A549 (cell line): ENCODE results near the gene SUGCT. TPM values are rescaled to one million over a fixed set of nuclear protein-coding genes. Genes with fewer than 3 reads are reported as not detected.
"Not testable (repeated sequence)": the region's sequence is repeated elsewhere in the genome, so short reads cannot be mapped to it uniquely, and the experiment has no call there.

Experiments used
- ATAC-seq, 2 experiments: fragments of 200-7000 bp in 1 of 2; fragments of >200 bp in 1 of 2; cut with Nextera tagmentation in 1 of 2; cut with Tn5 transposase in 1 of 2; 3 replicates each; pipeline versions ENCODE4 v1.8.0 to v1.9.1; 2018 to 2020; ENCODE audit warnings: mild to moderate bottlenecking in 1 of 2, moderate library complexity in 1 of 2
- CTCF ChIA-PET: fragments of 300-600 bp; sonication (Branson Sonifier 250); formaldehyde crosslinking; extraction: SDS; loops from one replicate; lab custom pipeline; 2021; ENCODE audit warnings: antibody characterized with exemption, inconsistent platforms; lab: Yijun Ruan, JAX
- POLR2A ChIA-PET: fragments of 350-600 bp; formaldehyde crosslinking; extraction: SDS; loops from one replicate; lab custom pipeline; 2021; ENCODE audit warnings: antibody characterized with exemption, inconsistent platforms; lab: Yijun Ruan, JAX
- DNase-seq, 2 experiments: peaks; one replicate each; pipeline versions ENCODE4 v3.0.0 to v3.0.0-alpha.2; 2011 to 2016; ENCODE audit warnings: low read depth in 1 of 2, low spot score in 1 of 2
- FAIRE-seq: peaks from 2 replicates; lab custom pipeline; 2011; peaks lifted over from hg19 to GRCh38; lab: Jason Lieb, UNC
- H3K27ac ChIP-seq, 2 experiments: fragments of >200 bp; sonication (Bioruptor Twin); formaldehyde crosslinking; 3 replicates each; pipeline ENCODE4 v1.5.1; 2016 to 2017
- H3K4me1 ChIP-seq: fragments of >200 bp; sonication (Bioruptor Twin); formaldehyde crosslinking; 3 replicates; pipeline ENCODE4 v1.6.1; 2016
- H3K4me2 ChIP-seq: fragments of >200 bp; sonication (Bioruptor Twin); formaldehyde crosslinking; 3 replicates; pipeline ENCODE4 v1.6.1; 2016
- H3K4me3 ChIP-seq: fragments of >200 bp; sonication (Bioruptor Twin); formaldehyde crosslinking; 3 replicates; pipeline ENCODE4 v1.5.1; 2016
- H3K9me3 ChIP-seq: fragments of >200 bp; sonication (Bioruptor Twin); formaldehyde crosslinking; 3 replicates; pipeline ENCODE4 v1.6.1; 2016
- BHLHE40 ChIP-seq: IDR thresholded peaks from 2 replicates; pipeline ENCODE4 v1.6.1; 2012; ENCODE audit warnings: low read depth, low read length, inconsistent platforms
- CHD4 ChIP-seq: fragments of 200-600 bp; sonication (generic); IDR thresholded peaks from 2 replicates; pipeline ENCODE4 v1.6.1; 2016; ENCODE audit warnings: antibody characterized with exemption, mild to moderate bottlenecking, borderline replicate concordance
- E2F6 ChIP-seq: IDR thresholded peaks from 2 replicates; pipeline ENCODE4 v1.6.1; 2012; ENCODE audit warnings: low read depth, borderline replicate concordance
- EHMT2 ChIP-seq: fragments of 200-600 bp; sonication (generic); IDR thresholded peaks from 2 replicates; pipeline ENCODE4 v1.6.1; 2016; ENCODE audit warnings: antibody characterized with exemption, low read depth, mild to moderate bottlenecking, moderate library complexity
- ESRRA ChIP-seq: fragments of 150-350 bp; IDR thresholded peaks from 2 replicates; pipeline ENCODE4 v1.6.1; 2014; ENCODE audit warnings: mild to moderate bottlenecking, low read length, borderline replicate concordance
- FOSB ChIP-seq: fragments of 250-450 bp; sonication (Bioruptor Pico); IDR thresholded peaks from 2 replicates; pipeline ENCODE4 v1.5.0; 2020; ENCODE audit warnings: mild to moderate bottlenecking, moderate library complexity
- FOXS1 ChIP-seq: fragments of 250-450 bp; sonication (Bioruptor Pico); IDR thresholded peaks from 2 replicates; pipeline ENCODE4 v1.5.0; 2020; ENCODE audit warnings: mild to moderate bottlenecking, moderate library complexity
- HOXA7 ChIP-seq: fragments of 250-450 bp; sonication (Bioruptor Pico); IDR thresholded peaks from 2 replicates; pipeline ENCODE4 v1.5.0; 2020; ENCODE audit warnings: mild to moderate bottlenecking, moderate library complexity
- KDM1A ChIP-seq: fragments of 200-600 bp; sonication (generic); IDR thresholded peaks from 2 replicates; pipeline ENCODE4 v1.6.1; 2016; ENCODE audit warnings: low read depth, mild to moderate bottlenecking
- MAFK ChIP-seq: fragments of 450-650 bp; IDR thresholded peaks from 2 replicates; pipeline ENCODE4 v1.6.1; 2014; ENCODE audit not compliant: partially characterized antibody
- MAZ ChIP-seq: fragments of 150-350 bp; IDR thresholded peaks from 2 replicates; pipeline ENCODE4 v1.6.1; 2014; ENCODE audit warnings: antibody characterized with exemption, low read depth, low read length, borderline replicate concordance
- NFE2L2 ChIP-seq: fragments of 150-350 bp; conservative IDR thresholded peaks from 2 replicates; pipeline ENCODE4 v1.6.1; 2014; ENCODE audit warnings: low read length
- PHF8 ChIP-seq: fragments of 200-600 bp; sonication (generic); IDR thresholded peaks from 2 replicates; pipeline ENCODE4 v1.6.1; 2016; ENCODE audit warnings: low read depth, mild to moderate bottlenecking, antibody characterized with exemption, moderate library complexity, borderline replicate concordance
- RAD21 ChIP-seq, 2 experiments: fragments of >200 bp in 1 of 2; sonication (Bioruptor Twin) in 1 of 2; formaldehyde crosslinking in 1 of 2; IDR thresholded peaks in 1 of 2; conservative IDR thresholded peaks in 1 of 2; 2 replicates in 1 of 2; 3 replicates in 1 of 2; pipeline ENCODE4 v1.6.1; 2012 to 2018; ENCODE audit warnings: inconsistent platforms in 1 of 2
- RCOR1 ChIP-seq: fragments of 150-350 bp; IDR thresholded peaks from 2 replicates; pipeline ENCODE4 v1.6.1; 2014; ENCODE audit warnings: antibody characterized with exemption, low read length, low read depth
- TFCP2L1 ChIP-seq: fragments of 250-450 bp; sonication (Bioruptor Pico); IDR thresholded peaks from 2 replicates; pipeline ENCODE4 v1.5.0; 2021; ENCODE audit warnings: mild to moderate bottlenecking
- TP53 ChIP-seq: fragments of 250-450 bp; sonication (Bioruptor Pico); IDR thresholded peaks from 2 replicates; pipeline ENCODE4 v1.5.0; 2021; ENCODE audit warnings: mild to moderate bottlenecking, moderate library complexity
- ZC3H11A ChIP-seq: fragments of 450-650 bp; IDR thresholded peaks from 2 replicates; pipeline ENCODE4 v1.6.1; 2014; ENCODE audit warnings: antibody characterized with exemption, mild to moderate bottlenecking
- ZNF302 ChIP-seq: fragments of 250-450 bp; sonication (Bioruptor Pico); IDR thresholded peaks from 2 replicates; pipeline ENCODE4 v1.9.0; 2021; ENCODE audit warnings: inconsistent platforms, mild to moderate bottlenecking, moderate library complexity
- WGBS: methylation state at CpG from one replicate; pipeline ENCODE4 v1.1.6; 2017; ENCODE audit errors: missing lambda C conversion rate; 5-methylcytosine and 5-hydroxymethylcytosine counted together
- polyA plus RNA-seq, 4 experiments: library from polyadenylated mRNA; depleted of rRNA in 3 of 4; stranded (reverse); fragments of >200 nt; fragmentation: RNase III in 1 of 4; extraction: RNeasy Plus Mini Kit Qiagen cat#74134 plus additional on column Dnase treatment in 1 of 4; gene quantifications; 2 replicates in 3 of 4; 3 replicates in 1 of 4; pipeline ENCODE4 v1.2.3, GENCODE V29; 2011 to 2017
- TF ChIP-seq, protein P1 (sequence below): fragments of >200 bp; sonication (Bioruptor Twin); formaldehyde crosslinking; IDR thresholded peaks from 2 replicates; pipeline ENCODE4 v1.6.1; 2016

The SUGCT gene
- polyA plus RNA-seq, 2 of the 4 experiments (the other 2 are of a cell fraction), result 1.4 to 1.6 TPM

GRCh38 chr7:40167291-40167690 is 32.5 kb downstream of the SUGCT start:
- ChIA-PET POLR2A (no interaction called here), CTCF (interaction anchor here (1.8 kb wide), 1 partner anchor 33 kb away, joined by 4 read pairs; the partner anchor contains the start of genes MPLKIP and SUGCT)
- Histone ChIP-seq H3K9me3 (no peaks in the 10 kb centered on the region), H3K4me2 (no peak overlapping the region), H3K4me1 (no peaks in the 10 kb centered on the region), H3K4me3 (no peak overlapping the region), H3K27ac (no peak overlapping the region)
- FAIRE-seq (no peak), DNase-seq (no peak), ATAC-seq (no peak)
- TF ChIP-seq ESRRA (no peak), ZC3H11A (no peak), MAFK (no peak), E2F6 (no peak), FOSB (CRISPR knock-in tag) (no peak), KDM1A (no peak), FOXS1 (CRISPR knock-in tag) (no peak), TFCP2L1 (no peak), TP53 (no peak), ZNF302 (no peak), CHD4 (no peak), NFE2L2 (no peak), HOXA7 (CRISPR knock-in tag) (no peak), PHF8 (no peak), BHLHE40 (no peak), MAZ (no peak), RCOR1 (no peak), RAD21 (conservative IDR thresholded peaks at IDR 0.05 in 1 of 2, IDR thresholded peaks at IDR 0.05 in 1 of 2) (no peak), EHMT2 (no peak)
- TF ChIP-seq, protein P1, sequence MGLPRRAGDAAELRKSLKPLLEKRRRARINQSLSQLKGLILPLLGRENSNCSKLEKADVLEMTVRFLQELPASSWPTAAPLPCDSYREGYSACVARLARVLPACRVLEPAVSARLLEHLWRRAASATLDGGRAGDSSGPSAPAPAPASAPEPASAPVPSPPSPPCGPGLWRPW, result no peak
- 62% methylated on average over 3 of the region's 3 CpGs for whole genome bisulfite sequencing

DNA sequence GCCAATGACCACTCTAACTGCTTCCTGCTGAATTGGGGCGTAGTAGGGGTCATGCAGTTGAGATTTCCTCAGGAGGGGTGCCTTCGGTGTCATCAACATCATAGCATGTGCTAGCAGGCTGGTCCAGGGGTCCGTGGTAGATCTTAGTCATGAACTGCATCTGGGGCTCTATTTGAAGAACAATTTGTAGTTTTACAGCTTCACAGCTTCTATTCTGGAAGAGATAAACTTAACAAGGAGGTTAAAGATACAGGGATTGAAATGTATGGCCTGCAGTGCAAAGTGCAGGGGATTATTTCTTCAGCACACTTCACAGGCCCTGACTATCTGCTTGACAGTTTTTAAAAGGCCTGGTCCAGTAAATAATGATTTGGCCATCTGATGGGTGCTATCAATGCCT is 33.5 kb downstream of the SUGCT start:
- CTCF ChIA-PET, FAIRE-seq, ATAC-seq, POLR2A ChIA-PET, H3K4me2 ChIP-seq, H3K27ac ChIP-seq, H3K4me1 ChIP-seq, DNase-seq, H3K4me3 ChIP-seq, H3K9me3 ChIP-seq: not testable (repeated sequence)
- WGBS, result 38% methylated on average over 3 of the region's 3 CpGs

GRCh38 chr7:40173121-40173520 is 38.3 kb downstream of the SUGCT start:
- H3K27ac ChIP-seq, H3K4me3 ChIP-seq, H3K4me1 ChIP-seq, POLR2A ChIA-PET, FAIRE-seq, H3K4me2 ChIP-seq, DNase-seq, H3K9me3 ChIP-seq, ATAC-seq: not testable (repeated sequence)
- CTCF ChIA-PET, result interaction anchor here (1.9 kb wide), 1 partner anchor 36 kb away, joined by 4 read pairs; no protein-coding TSS in a partner anchor
- 52% methylated on average over 13 of the region's 13 CpGs for WGBS

GRCh38 chr7:40175256-40175655 is 40.5 kb downstream of the SUGCT start:
- CTCF ChIA-PET, H3K27ac ChIP-seq, FAIRE-seq, H3K9me3 ChIP-seq, H3K4me3 ChIP-seq, DNase-seq, H3K4me1 ChIP-seq, ATAC-seq, H3K4me2 ChIP-seq, POLR2A ChIA-PET: not testable (repeated sequence)
- WGBS, result 55% methylated on average over 6 of the region's 6 CpGs
